CD14-positive monocyte (primary cell): ENCODE measurements around the gene ABCG2. TPM values are rescaled to one million over a fixed set of nuclear protein-coding genes. Genes with fewer than 3 reads are reported as not detected.

Experiments used
- DNase-seq, 3 donors: peaks; one replicate each; pipeline ENCODE4 v3.0.0-alpha.2; 2011 to 2022
- H2AFZ ChIP-seq: 2 replicates; pipeline ENCODE4 v1.6.0; 2012; ENCODE audit warnings: mild to moderate bottlenecking, low read depth, low read length, inconsistent platforms; ENCODE audit not compliant: insufficient read depth, poor library complexity, severe bottlenecking
- H3K27ac ChIP-seq, 2 donors: 1 replicate in 1 of 2; 2 replicates in 1 of 2; pipeline ENCODE4 v1.5.1; 2012 to 2013; ENCODE audit warnings: low read length in 2 of 2, control low read depth in 1 of 2, inconsistent platforms in 1 of 2, low read depth in 1 of 2, mild to moderate bottlenecking in 1 of 2
- H3K27me3 ChIP-seq, 2 donors: one replicate each; pipeline versions ENCODE4 v1.6.0 to v1.6.1; 2011 to 2013; ENCODE audit warnings: low read length in 2 of 2; ENCODE audit not compliant: control insufficient read depth in 2 of 2, insufficient read depth in 2 of 2
- H3K36me3 ChIP-seq, 2 donors: replicated peaks in 1 of 2; 1 replicate in 1 of 2; 2 replicates in 1 of 2; pipeline versions ENCODE4 v1.5.1 to v1.6.1; 2012 to 2013; ENCODE audit warnings: low read length in 2 of 2, control low read depth in 1 of 2, inconsistent platforms in 1 of 2, mild to moderate bottlenecking in 1 of 2; ENCODE audit not compliant: insufficient read depth in 2 of 2, control insufficient read depth in 1 of 2
- H3K4me1 ChIP-seq, 2 donors: 1 replicate in 1 of 2; 2 replicates in 1 of 2; pipeline versions ENCODE4 v1.5.1 to v1.6.1; 2012 to 2013; ENCODE audit warnings: low read length in 2 of 2, control low read depth in 1 of 2, inconsistent platforms in 1 of 2, mild to moderate bottlenecking in 1 of 2, moderate library complexity in 1 of 2; ENCODE audit not compliant: insufficient read depth in 2 of 2, control insufficient read depth in 1 of 2
- H3K4me2 ChIP-seq: replicated peaks from 2 replicates; pipeline ENCODE3; 2012; ENCODE audit warnings: low read length, moderate library complexity, mild to moderate bottlenecking; ENCODE audit not compliant: poor library complexity, severe bottlenecking; ENCODE audit errors: extremely low read depth
- H3K4me3 ChIP-seq, 3 experiments: fragments of 200-600 bp in 1 of 3; sonication (generic) in 1 of 3; replicated peaks in 1 of 3; 1 replicate in 2 of 3; 2 replicates in 1 of 3; pipeline ENCODE4 v1.5.1; 2011 to 2013; ENCODE audit warnings: low read length in 3 of 3, mild to moderate bottlenecking in 3 of 3, control low read depth in 2 of 3, low read depth in 2 of 3, inconsistent platforms in 1 of 3, moderate library complexity in 1 of 3
- H3K79me2 ChIP-seq: 2 replicates; pipeline ENCODE4 v1.6.0; 2012; ENCODE audit warnings: mild to moderate bottlenecking, control low read depth, inconsistent platforms, low read length, moderate library complexity; ENCODE audit not compliant: insufficient read depth
- H3K9ac ChIP-seq: 2 replicates; pipeline ENCODE4 v1.6.0; 2017; ENCODE audit warnings: low read length, mild to moderate bottlenecking; ENCODE audit not compliant: insufficient read depth, poor library complexity, severe bottlenecking
- H3K9me3 ChIP-seq, 2 donors: replicated peaks in 1 of 2; 1 replicate in 1 of 2; 2 replicates in 1 of 2; pipeline versions ENCODE4 v1.5.1 to v1.6.1; 2012 to 2013; ENCODE audit warnings: low read length in 2 of 2, control low read depth in 1 of 2; ENCODE audit not compliant: control insufficient read depth in 1 of 2, insufficient read depth in 1 of 2
- H4K20me1 ChIP-seq: 2 replicates; pipeline ENCODE4 v1.6.0; 2012; ENCODE audit warnings: mild to moderate bottlenecking, low read length, control low read depth, moderate library complexity; ENCODE audit not compliant: insufficient read depth
- H3K27ac Mint-ChIP-seq, 7 donors: one replicate each; pipeline ENCODE4 v1.8.0; 2020; ENCODE audit warnings: mild to moderate bottlenecking in 7 of 7, mixed read lengths in 7 of 7, moderate library complexity in 6 of 7, inconsistent platforms in 2 of 7
- H3K27me3 Mint-ChIP-seq, 3 donors: one replicate each; pipeline ENCODE4 v1.8.0; 2021 to 2022; ENCODE audit warnings: low read depth in 3 of 3, mild to moderate bottlenecking in 3 of 3, mixed read lengths in 3 of 3, moderate library complexity in 3 of 3, inconsistent platforms in 1 of 3
- H3K36me3 Mint-ChIP-seq, 2 donors: one replicate each; pipeline ENCODE4 v1.8.0; 2020; ENCODE audit warnings: mixed read lengths in 2 of 2, inconsistent platforms in 1 of 2, mild to moderate bottlenecking in 1 of 2
- H3K4me1 Mint-ChIP-seq: one replicate; pipeline ENCODE4 v1.8.0; 2020; ENCODE audit warnings: mild to moderate bottlenecking, mixed read lengths
- H3K4me3 Mint-ChIP-seq, 2 donors: one replicate each; pipeline ENCODE4 v1.8.0; 2020; ENCODE audit warnings: mild to moderate bottlenecking in 2 of 2, mixed read lengths in 2 of 2, moderate library complexity in 1 of 2
- H3K9me3 Mint-ChIP-seq, 7 donors: one replicate each; pipeline ENCODE4 v1.8.0; 2020 to 2022; ENCODE audit warnings: mixed read lengths in 7 of 7, mild to moderate bottlenecking in 6 of 7, moderate library complexity in 6 of 7, inconsistent platforms in 2 of 7
- CTCF ChIP-seq: fragments of 200-600 bp; IDR thresholded peaks from one replicate; pipeline ENCODE4 v1.8.0; 2022; ENCODE audit warnings: antibody characterized with exemption, mild to moderate bottlenecking
- whole genome bisulfite sequencing: methylation state at CpG from one replicate; pipeline ENCODE4 v1.1.5; 2013; ENCODE audit warnings: missing lambda C conversion rate; ENCODE audit not compliant: insufficient coverage; 5-methylcytosine and 5-hydroxymethylcytosine counted together
- intact Hi-C, 2 donors: fragments of 100-400 bp; cut with micrococcal nuclease; formaldehyde crosslinking; loops; one replicate each; pipeline versions ENCODE4 v1.15.0 to v1.15.1; 2023
- polyA plus RNA-seq, 3 donors: library from polyadenylated mRNA; depleted of rRNA in 1 of 3; unstranded in 2 of 3; stranded (reverse) in 1 of 3; fragments of 300-500 nt in 2 of 3; fragments of >200 nt in 1 of 3; fragmentation: Illumina TruSeq in 2 of 3; gene quantifications; 1 replicate in 2 of 3; 2 replicates in 1 of 3; pipeline ENCODE4 v1.2.3, GENCODE V29; 2012 to 2021

The ABCG2 gene
- polyA plus RNA-seq, 3 donors, result not detected

- Mint-ChIP-seq H3K36me3 (no peaks in the 10 kb centered on the region), H3K27me3 (no peaks in the 10 kb centered on the region), H3K4me3 (no peak overlapping the region), H3K9me3 (peaks cover 0 to 4% (median 0%) of the 10 kb centered on the region in 7 donors), H3K4me1 (peaks cover 3% of the 10 kb centered on the region), H3K27ac (no peak overlapping the region)
- Histone ChIP-seq H3K4me2 (no peak overlapping the region), H4K20me1 (no peaks in the 10 kb centered on the region), H3K4me1 (no peaks in the 10 kb centered on the region), H3K79me2 (no peaks in the 10 kb centered on the region), H3K27me3 (no peaks in the 10 kb centered on the region), H3K4me3 (no peak overlapping the region), H3K9me3 (no peaks in the 10 kb centered on the region), H3K27ac (no peak overlapping the region), H3K36me3 (no peaks in the 10 kb centered on the region), H3K9ac (no peak overlapping the region), H2AFZ (no peak overlapping the region)
- DNase-seq, result no peak
- TF ChIP-seq CTCF, result no peak
- intact Hi-C loops, result no loop called here
- 87% methylated on average over 3 of the region's 6 CpGs for WGBS
These were observed 44.0 kb upstream of the ABCG2 start for GRCh38 chr4:88202443-88202842.

GRCh38 chr4:88200186-88200585, 41.7 kb upstream of the ABCG2 start:
- intact Hi-C loops, result no loop called here
- H3K36me3 Mint-ChIP-seq, result no peaks in the 10 kb centered on the region

More at GRCh38 chr4:88200186-88200585, 41.7 kb upstream of the ABCG2 start:
- H3K9me3 Mint-ChIP-seq, result peaks cover 0 to 4% (median 0%) of the 10 kb centered on the region in 7 donors
- no peak overlapping the region for H2AFZ ChIP-seq
- H3K27ac ChIP-seq, result no peak overlapping the region
- H3K4me2 ChIP-seq, result no peak overlapping the region
- no peak overlapping the region for H3K9ac ChIP-seq
- H3K4me1 Mint-ChIP-seq, result peaks cover 1% of the 10 kb centered on the region
- H3K4me3 ChIP-seq, result no peak overlapping the region
- no peaks in the 10 kb centered on the region for H3K9me3 ChIP-seq
- H3K36me3 ChIP-seq, result no peaks in the 10 kb centered on the region
- no peaks in the 10 kb centered on the region for H3K4me1 ChIP-seq
- WGBS, result no CpG with 5 or more reads among the region's 1 CpG
- no peak for TF ChIP-seq CTCF
- H3K4me3 Mint-ChIP-seq, result no peak overlapping the region
- peak overlapping the region in 1 of 7 donors; percentile 41 for H3K27ac Mint-ChIP-seq
- H3K27me3 ChIP-seq, result no peaks in the 10 kb centered on the region
- H4K20me1 ChIP-seq, result no peaks in the 10 kb centered on the region
- H3K27me3 Mint-ChIP-seq, result no peaks in the 10 kb centered on the region
- no peak for DNase-seq
- H3K79me2 ChIP-seq, result no peaks in the 10 kb centered on the region
